Brain microvascular endothelial cell (primary cell): ENCODE measurements around the gene ASCC1.

Experiments
- DNase-seq: peaks from one replicate; pipeline ENCODE4 v3.0.0-alpha.2; 2020
- H3K27ac ChIP-seq: fragments of 250-450 bp; sonication (Bioruptor Pico); 2 replicates; pipeline ENCODE4 v1.5.1; 2020; ENCODE audit warnings: mild to moderate bottlenecking, moderate library complexity
- H3K27me3 ChIP-seq: fragments of 250-450 bp; sonication (Bioruptor Pico); replicated peaks from 2 replicates; pipeline ENCODE4 v1.5.1; 2020; ENCODE audit warnings: mild to moderate bottlenecking
- H3K36me3 ChIP-seq: fragments of 250-450 bp; sonication (Bioruptor Pico); replicated peaks from 2 replicates; pipeline ENCODE4 v1.5.1; 2020; ENCODE audit warnings: mild to moderate bottlenecking
- H3K4me3 ChIP-seq: 2 replicates; pipeline ENCODE4 v1.5.1; 2011; ENCODE audit warnings: low read depth, mild to moderate bottlenecking, control low read depth, low read length, moderate library complexity
- CTCF ChIP-seq: IDR thresholded peaks from 2 replicates; pipeline ENCODE4 v1.5.1; 2011; ENCODE audit warnings: low read depth, mild to moderate bottlenecking, moderate library complexity, low read length, control low read depth, inconsistent platforms; ENCODE audit errors: missing control alignments
- in situ Hi-C: cut with HindIII; loops from 2 replicates; pipeline ENCODE4 v1.10.0; 2017; ENCODE audit warnings: low sequenced_read_pairs, low pct_ligation_motif_present

The ASCC1 gene

DNA sequence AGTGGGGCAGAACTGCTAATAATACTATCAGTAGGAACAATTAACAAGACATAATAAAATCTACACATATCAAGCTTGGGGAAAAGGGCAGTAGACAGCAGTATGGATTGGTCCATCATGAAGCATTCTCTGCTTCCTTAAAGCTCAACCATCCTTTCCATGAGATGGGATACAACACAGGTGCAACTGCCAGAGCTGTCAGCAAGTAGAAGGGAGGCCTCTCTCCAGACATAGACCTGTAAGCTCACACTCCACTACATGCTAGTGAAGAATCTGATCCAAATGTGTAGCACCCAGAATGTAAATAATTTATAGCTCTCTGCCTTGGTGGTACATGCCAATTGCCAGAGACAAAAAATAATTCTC lies 41.8 kb downstream of the ASCC1 start:
- no peaks in the 10 kb centered on the region for H3K27me3 ChIP-seq
- no peak overlapping the region for H3K27ac ChIP-seq
- H3K4me3 ChIP-seq, result no peak overlapping the region
- DNase-seq, result no peak
- in situ Hi-C loops, result no loop called here
- TF ChIP-seq CTCF, result no peak
- H3K36me3 ChIP-seq, result peaks cover 6% of the 10 kb centered on the region

DNA sequence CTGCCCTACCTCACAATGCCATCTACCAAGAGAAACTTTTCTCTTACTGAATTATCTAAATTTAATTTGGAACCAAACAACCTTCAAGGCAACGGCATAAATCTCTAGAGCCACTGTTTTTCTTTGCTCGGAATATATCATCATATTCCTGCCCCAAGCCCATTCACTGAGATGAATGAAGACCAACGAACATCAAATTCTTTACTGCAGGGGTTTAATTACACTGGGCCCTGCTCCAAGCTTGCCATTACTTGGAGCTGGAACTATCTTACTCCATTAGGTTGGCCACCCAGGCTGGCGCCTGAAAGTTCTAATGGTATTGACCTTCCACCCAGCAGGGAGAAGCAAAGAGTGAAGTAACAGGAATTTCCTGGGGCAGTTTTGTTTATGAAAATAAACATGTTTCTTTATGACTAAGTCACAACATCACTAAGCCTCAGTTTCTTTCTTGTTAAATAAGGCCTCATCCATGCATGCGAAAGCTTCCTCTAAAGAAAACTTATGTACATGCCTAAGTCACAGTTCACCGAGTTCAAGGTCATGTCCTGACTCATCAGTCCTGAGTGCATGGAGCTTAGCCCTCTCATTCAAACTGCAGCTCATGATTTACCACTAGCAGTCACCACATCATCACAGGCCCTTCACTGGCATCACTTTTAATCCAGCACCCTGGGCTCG lies 42.3 kb downstream of the ASCC1 start:
- no peak for TF ChIP-seq CTCF
- Histone ChIP-seq H3K27me3 (no peaks in the 10 kb centered on the region), H3K36me3 (peaks cover 3% of the 10 kb centered on the region), H3K4me3 (no peak overlapping the region), H3K27ac (no peak overlapping the region)
- in situ Hi-C loops, result no loop called here
- no peak for DNase-seq

GRCh38 chr10:72173262-72173618 lies 42.8 kb downstream of the ASCC1 start:
- DNase-seq, result no peak
- in situ Hi-C loops, result no loop called here
- no peaks in the 10 kb centered on the region for H3K36me3 ChIP-seq
- TF ChIP-seq CTCF, result no peak
- no peaks in the 10 kb centered on the region for H3K27me3 ChIP-seq
- no peak overlapping the region for H3K4me3 ChIP-seq
- no peak overlapping the region for H3K27ac ChIP-seq

- peak overlapping the region; percentile 14 for H3K27ac ChIP-seq
- peak; percentile 81 for DNase-seq
- no peaks in the 10 kb centered on the region for H3K27me3 ChIP-seq
- in situ Hi-C loops, result no loop called here
- TF ChIP-seq CTCF, result no peak
- H3K4me3 ChIP-seq, result no peak overlapping the region
- H3K36me3 ChIP-seq, result no peaks in the 10 kb centered on the region
Measured at GRCh38 chr10:72171175-72171630, 44.9 kb downstream of the ASCC1 start.

- no peak for TF ChIP-seq CTCF
- H3K4me3 ChIP-seq, result no peak overlapping the region
- H3K27ac ChIP-seq, result peak overlapping the region; percentile 14
- H3K27me3 ChIP-seq, result no peaks in the 10 kb centered on the region
- DNase-seq, result no peak
- H3K36me3 ChIP-seq, result no peaks in the 10 kb centered on the region
- in situ Hi-C loops, result no loop called here
Measured at GRCh38 chr10:72170733-72171132, 45.3 kb downstream of the ASCC1 start.

DNA sequence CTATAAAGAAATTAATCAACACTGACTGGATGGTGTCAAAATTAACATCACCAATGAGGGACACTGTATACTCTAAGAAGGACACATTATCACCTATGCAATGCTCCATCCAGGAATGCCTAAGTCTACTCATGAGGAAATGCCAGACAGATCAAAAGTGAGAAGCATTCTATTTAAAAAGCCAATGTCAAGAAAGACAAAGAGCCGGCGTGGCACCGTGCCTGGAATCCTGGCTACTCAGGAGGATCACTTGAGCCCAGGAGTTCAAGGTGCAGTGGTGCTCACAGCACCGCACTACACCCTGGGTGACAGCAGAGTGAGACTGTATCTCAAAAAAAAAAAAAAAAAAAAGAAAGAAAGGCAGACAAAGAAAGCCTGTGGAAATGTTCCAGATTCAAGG lies 45.8 kb downstream of the ASCC1 start:
- DNase-seq, result no peak
- H3K27ac ChIP-seq, result no peak overlapping the region
- no peak overlapping the region for H3K4me3 ChIP-seq
- no peaks in the 10 kb centered on the region for H3K36me3 ChIP-seq
- no peaks in the 10 kb centered on the region for H3K27me3 ChIP-seq
- no peak for TF ChIP-seq CTCF
- in situ Hi-C loops, result no loop called here
